K562 (cell line): Measurements from ENCODE around the gene TRNAU1AP. TPM values are rescaled to one million over a fixed set of nuclear protein-coding genes. Genes with fewer than 3 reads are reported as not detected.

ENCODE experiments used
- AFF1 ChIP-seq, 2 experiments: fragments of 450-650 bp; IDR thresholded peaks; 2 replicates each; pipeline ENCODE4 v1.6.1; 2018; ENCODE audit warnings: mild to moderate bottlenecking in 2 of 2, low read depth in 1 of 2; ENCODE audit not compliant: partially characterized antibody in 2 of 2
- CBX8 ChIP-seq: fragments of 200-600 bp; sonication (generic); IDR thresholded peaks from 2 replicates; pipeline ENCODE4 v1.6.1; 2012; ENCODE audit warnings: borderline replicate concordance, mixed run types, low read depth, mild to moderate bottlenecking, moderate library complexity, mixed read lengths, low read length, control low read depth, inconsistent platforms; ENCODE audit not compliant: poor library complexity, severe bottlenecking; ENCODE audit errors: extremely low read depth
- FIP1L1 ChIP-seq: fragments of 200-400 bp; formaldehyde crosslinking; IDR thresholded peaks from 2 replicates; pipeline ENCODE4 v1.6.1; 2018; ENCODE audit warnings: mild to moderate bottlenecking, low read depth, low read length; ENCODE audit not compliant: poor library complexity, severe bottlenecking
- FOXK1 ChIP-seq: sonication (generic); formaldehyde crosslinking; IDR thresholded peaks from 2 replicates; pipeline ENCODE4 v1.8.0; 2022; ENCODE audit warnings: missing genetic modification reagents, mild to moderate bottlenecking, borderline replicate concordance
- GTF2B ChIP-seq: IDR thresholded peaks from 2 replicates; pipeline ENCODE4 v1.6.1; 2011; ENCODE audit not compliant: insufficient read length; ENCODE audit errors: extremely low read depth
- HMGN3 ChIP-seq: IDR thresholded peaks from 2 replicates; pipeline ENCODE4 v1.6.1; 2011; ENCODE audit warnings: borderline replicate concordance, low read depth, mild to moderate bottlenecking, mixed read lengths, low read length; ENCODE audit not compliant: insufficient read length; ENCODE audit errors: extremely low read depth
- HNRNPL ChIP-seq: fragments of 200-400 bp; formaldehyde crosslinking; IDR thresholded peaks from 2 replicates; pipeline ENCODE4 v1.6.1; 2017; ENCODE audit warnings: low read depth, mild to moderate bottlenecking, low read length
- KDM2B ChIP-seq: fragments of 250-450 bp; sonication (Bioruptor Pico); IDR thresholded peaks from 2 replicates; pipeline ENCODE4 v1.8.0; 2021; ENCODE audit warnings: mild to moderate bottlenecking, moderate library complexity
- KDM4B ChIP-seq, 2 experiments: fragments of 450-650 bp in 1 of 2; sonication (generic) in 1 of 2; IDR thresholded peaks; 2 replicates each; pipeline ENCODE4 v1.6.1; 2016 to 2017; ENCODE audit warnings: borderline replicate concordance in 2 of 2, antibody characterized with exemption in 1 of 2, low read depth in 1 of 2, mild to moderate bottlenecking in 1 of 2
- MAZ ChIP-seq, 2 experiments: fragments of 450-650 bp in 1 of 2; sonication (generic) in 1 of 2; formaldehyde crosslinking; IDR thresholded peaks in 1 of 2; conservative IDR thresholded peaks in 1 of 2; 2 replicates each; pipeline versions ENCODE4 v1.4.0 to v1.5.0; 2020; ENCODE audit warnings: mild to moderate bottlenecking in 1 of 2, missing genetic modification reagents in 1 of 2
- MTA2 ChIP-seq: fragments of 450-650 bp; IDR thresholded peaks from 2 replicates; pipeline ENCODE4 v1.6.1; 2016; ENCODE audit warnings: low read depth
- MYNN ChIP-seq, 2 experiments: sonication (generic); formaldehyde crosslinking in 1 of 2; IDR thresholded peaks; 2 replicates each; pipeline versions ENCODE4 v1.5.0 to v1.6.1; 2016 to 2020; ENCODE audit warnings: antibody characterized with exemption in 1 of 2, missing genetic modification reagents in 1 of 2
- POLR2H ChIP-seq: IDR thresholded peaks from 2 replicates; pipeline ENCODE4 v1.6.1; 2016; ENCODE audit warnings: missing genetic modification characterization, low read depth, mild to moderate bottlenecking, control low read depth, missing compliant biosample characterization, moderate library complexity
- RAD51 ChIP-seq: fragments of 450-650 bp; IDR thresholded peaks from 2 replicates; pipeline ENCODE4 v1.7.1; 2016; ENCODE audit warnings: low read depth, mild to moderate bottlenecking, borderline replicate concordance
- RBM22 ChIP-seq: fragments of 200-400 bp; formaldehyde crosslinking; IDR thresholded peaks from 2 replicates; pipeline ENCODE4 v1.6.1; 2018; ENCODE audit warnings: low read length, low read depth; ENCODE audit not compliant: poor library complexity, severe bottlenecking
- RUNX1 ChIP-seq: sonication (generic); IDR thresholded peaks from 2 replicates; pipeline ENCODE4 v1.6.1; 2016; ENCODE audit warnings: antibody characterized with exemption, low read depth
- SNIP1 ChIP-seq: fragments of 450-650 bp; IDR thresholded peaks from 2 replicates; pipeline ENCODE4 v1.7.1; 2017; ENCODE audit warnings: low read depth, mild to moderate bottlenecking
- TBL1XR1 ChIP-seq, 2 experiments: IDR thresholded peaks; 2 replicates each; pipeline ENCODE4 v1.6.1; 2012; ENCODE audit warnings: improper control_type of control experiment in 2 of 2, low read length in 2 of 2, mild to moderate bottlenecking in 1 of 2
- ZNF174 ChIP-seq: fragments of 250-450 bp; sonication (Bioruptor Pico); IDR thresholded peaks from 2 replicates; pipeline ENCODE4 v1.4.0; 2020; ENCODE audit warnings: mild to moderate bottlenecking
- ZNF212 ChIP-seq: fragments of 450-650 bp; formaldehyde crosslinking; IDR thresholded peaks from 2 replicates; pipeline ENCODE4 v1.4.0; 2020; ENCODE audit warnings: mild to moderate bottlenecking
- ZNF444 ChIP-seq: fragments of 250-450 bp; sonication (Bioruptor Pico); IDR thresholded peaks from 2 replicates; pipeline ENCODE4 v1.4.0; 2020; ENCODE audit warnings: mild to moderate bottlenecking, moderate library complexity
- ZNF75A ChIP-seq: fragments of 450-650 bp; formaldehyde crosslinking; IDR thresholded peaks from 2 replicates; pipeline ENCODE4 v1.4.0; 2020; ENCODE audit warnings: mild to moderate bottlenecking
- ZNF830 ChIP-seq: fragments of 250-450 bp; sonication (Bioruptor Pico); IDR thresholded peaks from 2 replicates; pipeline ENCODE4 v1.5.0; 2021; ENCODE audit warnings: mild to moderate bottlenecking
- polyA plus RNA-seq, 8 experiments: library from polyadenylated mRNA; depleted of rRNA in 4 of 8; stranded (reverse) in 5 of 8; unstranded in 3 of 8; fragments of >200 nt; fragmentation: Nextera tagmentation in 2 of 8; fragmentation: Illumina TruSeq in 1 of 8; extraction: Ambion mirVana in 2 of 8; extraction: Trizol in 1 of 8; gene quantifications; 2 replicates each; pipeline versions ENCODE4 v1.2.1 to v1.2.3, GENCODE V29; 2011 to 2014; ENCODE audit warnings: inconsistent platforms in 1 of 8, missing spikeins in 1 of 8
- total RNA-seq, 7 experiments: library from RNA; depleted of rRNA in 6 of 7; stranded (reverse); fragments of >200 nt in 6 of 7; fragmentation: Illumina TruSeq in 2 of 7; extraction: Trizol in 2 of 7; gene quantifications; 2 replicates each; pipeline versions ENCODE4 v1.2.1 to v1.2.3, GENCODE V29; 2011 to 2021; ENCODE audit warnings: low replicate concordance in 1 of 7

Gene TRNAU1AP
- total and polyA plus RNA-seq, 9 of the 15 experiments (the other 6 are each of a cell fraction or from before 2014, with no cell fraction given), result 34.9 to 110 (median 46.3) TPM

DNA sequence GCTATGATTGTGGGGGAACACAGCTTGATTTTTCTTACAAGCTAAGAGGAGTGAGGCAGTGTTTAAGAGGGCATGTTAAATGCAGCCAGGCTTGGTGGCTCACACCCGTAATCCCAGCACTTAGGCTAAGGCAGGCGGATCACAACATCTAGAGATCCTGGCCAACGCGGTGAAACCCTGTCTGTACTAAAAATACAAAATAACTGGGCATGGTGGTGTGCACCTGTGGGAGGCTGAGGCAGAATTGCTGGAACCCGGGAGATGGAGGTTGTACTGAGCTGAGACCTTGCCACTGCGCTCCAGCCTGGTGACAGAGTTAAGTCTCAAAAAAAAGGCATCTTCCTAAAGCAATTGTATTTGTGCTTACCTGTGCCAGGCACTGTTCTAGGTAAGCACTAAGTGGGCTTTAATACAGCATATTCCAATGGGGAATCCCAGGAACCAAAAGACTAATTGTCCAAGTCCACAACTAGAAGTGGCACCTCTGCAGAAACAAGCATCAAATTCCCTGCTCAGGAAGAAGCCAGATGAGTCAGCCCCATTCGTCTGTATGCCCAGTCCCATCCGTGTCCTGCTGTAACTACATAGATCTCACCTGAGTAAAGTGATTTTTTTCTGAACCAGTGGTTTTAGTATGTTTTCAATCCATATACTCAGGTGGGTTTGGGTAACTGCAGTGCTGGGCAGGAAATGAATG lies 42.5 kb upstream of the TRNAU1AP start (continued):
- TF ChIP-seq ZNF75A (CRISPR knock-in tag) (peak; percentile 11; the same call in 1 of the 2 replicates), MTA2 (no peak), CBX8 (no peak), RAD51 (no peak), KDM2B (no peak), MAZ (CRISPR knock-in tag; conservative IDR thresholded peaks at IDR 0.05 in 1 of 2, IDR thresholded peaks at IDR 0.05 in 1 of 2) (peak in 1 of 2 experiments; percentile 84; a peak in 3 of 4 replicates), FOXK1 (no peak; the same call in 1 of the 2 replicates), POLR2H (tag) (peak; percentile 73; the same call in 1 of the 2 replicates), RUNX1 (no peak; the same call in 1 of the 2 replicates), ZNF212 (CRISPR knock-in tag) (peak; percentile 90), ZNF174 (no peak), KDM4B (IDR thresholded peaks at IDR 0.05; ENCODE audit: borderline replicate concordance in 2 of 2, low read depth in 1 of 2) (no peak; a peak in 1 of 4 replicates), TBL1XR1 (IDR thresholded peaks at IDR 0.05; ENCODE audit: low read length in 2 of 2) (peak; percentile 10 to 79; a peak in 1 of 4 replicates), MYNN (IDR thresholded peaks at IDR 0.05) (peak; percentile 85), MYNN (CRISPR knock-in tag; IDR thresholded peaks at IDR 0.05) (no peak), HMGN3 (peak; percentile 71), AFF1 (IDR thresholded peaks at IDR 0.05; ENCODE audit: low read depth in 1 of 2, partially characterized antibody in 2 of 2) (peak in 1 of 2 experiments; percentile 18), ZNF830 (CRISPR knock-in tag) (peak; percentile 95; the same call in 1 of the 2 replicates), ZNF444 (peak; percentile 49), RBM22 (peak; percentile 83), GTF2B (no peak), FIP1L1 (peak; percentile 88), SNIP1 (no peak), HNRNPL (peak; percentile 84)
